IMR-90 (cell line): Measurements from ENCODE around the gene PLCB2. TPM values are rescaled to one million over a fixed set of nuclear protein-coding genes. Genes with fewer than 3 reads are reported as not detected.

Experiments used
- ATAC-seq: fragments of 200-7000 bp; cut with Tn5 transposase; 2 replicates; pipeline ENCODE4 v1.9.1; 2020; ENCODE audit warnings: low read depth, mild to moderate bottlenecking, moderate library complexity
- BruUV-seq: library from RNA; stranded (reverse); fragments of 400-500 nt; replicated peaks from 2 replicates; lab custom pipeline; 2021; lab: Mats Ljungman, UMichigan
- CTCF ChIA-PET: fragments of 300-600 bp; formaldehyde crosslinking; extraction: SDS; loops from one replicate; lab custom pipeline; 2021; ENCODE audit warnings: antibody characterized with exemption; lab: Yijun Ruan, JAX
- POLR2A ChIA-PET: fragments of 300-600 bp; sonication (Branson Sonifier 250); formaldehyde crosslinking; loops from one replicate; lab custom pipeline; 2022; ENCODE audit warnings: antibody characterized with exemption; ENCODE audit not compliant: unreplicated experiment; lab: Charles Lee
- DNase-seq: peaks from one replicate; pipeline ENCODE4 v3.0.0; 2013
- H2AFZ ChIP-seq: replicated peaks from 2 replicates; pipeline ENCODE3; 2013; ENCODE audit warnings: low read length, mild to moderate bottlenecking; ENCODE audit not compliant: poor library complexity
- H2AK5ac ChIP-seq: 2 replicates; pipeline ENCODE4 v1.6.1; 2013; ENCODE audit warnings: low read depth, low read length, inconsistent platforms
- H2AK9ac ChIP-seq: replicated peaks from 2 replicates; pipeline ENCODE3; 2013; ENCODE audit warnings: mild to moderate bottlenecking, low read depth, low read length, moderate library complexity; ENCODE audit not compliant: poor library complexity
- H2BK120ac ChIP-seq: 2 replicates; pipeline ENCODE4 v1.6.1; 2013; ENCODE audit warnings: low read depth, low read length, inconsistent platforms
- H2BK15ac ChIP-seq: 3 replicates; pipeline ENCODE4 v1.6.1; 2013; ENCODE audit warnings: low read depth, low read length, inconsistent platforms
- H2BK20ac ChIP-seq: 2 replicates; pipeline ENCODE4 v1.6.1; 2013; ENCODE audit warnings: low read depth, mild to moderate bottlenecking, inconsistent platforms, low read length, moderate library complexity
- H2BK5ac ChIP-seq: 2 replicates; pipeline ENCODE4 v1.6.1; 2013; ENCODE audit warnings: mild to moderate bottlenecking, low read depth, low read length, inconsistent platforms; ENCODE audit not compliant: poor library complexity, severe bottlenecking
- H3K14ac ChIP-seq: replicated peaks from 2 replicates; pipeline ENCODE4 v1.6.1; 2013; ENCODE audit warnings: low read depth, low read length, inconsistent platforms
- H3K18ac ChIP-seq: 2 replicates; pipeline ENCODE4 v1.6.1; 2013; ENCODE audit warnings: low read depth, low read length, control low read depth
- H3K23ac ChIP-seq: 2 replicates; pipeline ENCODE4 v1.6.1; 2013; ENCODE audit warnings: low read depth, low read length, inconsistent platforms
- H3K27ac ChIP-seq: 2 replicates; pipeline ENCODE4 v1.5.1; 2013; ENCODE audit warnings: mild to moderate bottlenecking, control low read depth, low read length; ENCODE audit not compliant: insufficient read depth
- H3K27me3 ChIP-seq: 2 replicates; pipeline ENCODE4 v1.6.1; 2013; ENCODE audit warnings: low read length; ENCODE audit not compliant: control insufficient read depth, insufficient read depth
- H3K36me3 ChIP-seq: 2 replicates; pipeline ENCODE4 v1.6.1; 2013; ENCODE audit warnings: low read length, mixed read lengths; ENCODE audit not compliant: control insufficient read depth, insufficient read depth
- H3K4ac ChIP-seq: 2 replicates; pipeline ENCODE4 v1.6.1; 2013; ENCODE audit warnings: low read depth, low read length, inconsistent platforms
- H3K4me1 ChIP-seq: 2 replicates; pipeline ENCODE4 v1.6.1; 2013; ENCODE audit warnings: low read length, mixed read lengths; ENCODE audit not compliant: control insufficient read depth, insufficient read depth
- H3K4me2 ChIP-seq: 2 replicates; pipeline ENCODE4 v1.6.1; 2013; ENCODE audit warnings: low read depth, mild to moderate bottlenecking, control low read depth, low read length, moderate library complexity
- H3K4me3 ChIP-seq: 2 replicates; pipeline ENCODE4 v1.5.1; 2013; ENCODE audit warnings: low read depth, mild to moderate bottlenecking, control low read depth, low read length, moderate library complexity; ENCODE audit not compliant: insufficient read depth
- H3K56ac ChIP-seq: 2 replicates; pipeline ENCODE4 v1.6.1; 2013; ENCODE audit warnings: low read length, inconsistent platforms; ENCODE audit not compliant: insufficient read depth; ENCODE audit errors: extremely low read depth
- H3K79me1 ChIP-seq, 2 experiments: 2 replicates each; pipeline ENCODE4 v1.6.1; 2013; ENCODE audit warnings: low read length in 2 of 2, inconsistent platforms in 1 of 2, low read depth in 1 of 2
- H3K9ac ChIP-seq: 2 replicates; pipeline ENCODE4 v1.6.1; 2013; ENCODE audit warnings: low read depth, low read length, control low read depth
- H3K9me1 ChIP-seq: 2 replicates; pipeline ENCODE4 v1.6.1; 2013; ENCODE audit warnings: low read length, inconsistent platforms; ENCODE audit not compliant: insufficient read depth
- H3K9me3 ChIP-seq: 2 replicates; pipeline ENCODE4 v1.6.1; 2013; ENCODE audit warnings: low read length; ENCODE audit not compliant: control insufficient read depth, insufficient read depth
- H4K20me1 ChIP-seq: 2 replicates; pipeline ENCODE4 v1.6.1; 2013; ENCODE audit warnings: low read length, inconsistent platforms; ENCODE audit not compliant: insufficient read depth
- H4K5ac ChIP-seq: 2 replicates; pipeline ENCODE4 v1.6.1; 2013; ENCODE audit warnings: mild to moderate bottlenecking, low read depth, low read length, control low read depth
- H4K8ac ChIP-seq, 2 experiments: 2 replicates each; pipeline ENCODE4 v1.6.1; 2013; ENCODE audit warnings: low read depth in 2 of 2, low read length in 2 of 2, control low read depth in 1 of 2, inconsistent platforms in 1 of 2
- H4K91ac ChIP-seq: 2 replicates; pipeline ENCODE4 v1.6.1; 2013; ENCODE audit warnings: low read depth, low read length, inconsistent platforms; ENCODE audit not compliant: insufficient read depth
- BHLHE40 ChIP-seq: fragments of 150-350 bp; IDR thresholded peaks from 2 replicates; pipeline ENCODE4 v1.6.1; 2016; ENCODE audit warnings: mild to moderate bottlenecking, low read depth, low read length
- CEBPB ChIP-seq: IDR thresholded peaks from 2 replicates; pipeline ENCODE4 v1.6.1; 2012; ENCODE audit warnings: low read depth, low read length, improper control_type of control experiment
- CHD1 ChIP-seq: IDR thresholded peaks from 2 replicates; pipeline ENCODE4 v1.6.1; 2012; ENCODE audit warnings: low read depth, low read length, improper control_type of control experiment
- FOS ChIP-seq: fragments of 150-350 bp; IDR thresholded peaks from 2 replicates; pipeline ENCODE4 v1.6.1; 2016; ENCODE audit warnings: low read depth, low read length
- MAFK ChIP-seq: IDR thresholded peaks from 2 replicates; pipeline ENCODE4 v1.6.1; 2012; ENCODE audit warnings: low read depth, low read length, improper control_type of control experiment
- MAZ ChIP-seq: IDR thresholded peaks from 2 replicates; pipeline ENCODE4 v1.6.1; 2012; ENCODE audit warnings: low read depth, mild to moderate bottlenecking, low read length, improper control_type of control experiment, moderate library complexity, borderline replicate concordance
- MXI1 ChIP-seq: IDR thresholded peaks from 2 replicates; pipeline ENCODE4 v1.6.1; 2012; ENCODE audit warnings: low read depth, mild to moderate bottlenecking, low read length, moderate library complexity, borderline replicate concordance
- NFE2L2 ChIP-seq: fragments of 150-350 bp; IDR thresholded peaks from 2 replicates; pipeline ENCODE4 v1.6.1; 2016; ENCODE audit warnings: low read depth, mild to moderate bottlenecking, low read length
- POLR2A ChIP-seq: IDR thresholded peaks from 2 replicates; pipeline ENCODE4 v1.6.1; 2012; ENCODE audit warnings: mild to moderate bottlenecking, low read depth, low read length
- RAD21 ChIP-seq: IDR thresholded peaks from 2 replicates; pipeline ENCODE4 v1.6.1; 2012; ENCODE audit warnings: low read length, improper control_type of control experiment
- RCOR1 ChIP-seq: IDR thresholded peaks from 2 replicates; pipeline ENCODE4 v1.6.1; 2012; ENCODE audit warnings: mild to moderate bottlenecking, low read length, improper control_type of control experiment; ENCODE audit not compliant: insufficient replicate concordance
- RFX5 ChIP-seq: IDR thresholded peaks from 2 replicates; pipeline ENCODE4 v1.8.0; 2012; ENCODE audit warnings: low read depth, mild to moderate bottlenecking, low read length, moderate library complexity
- SMC3 ChIP-seq: fragments of 150-350 bp; IDR thresholded peaks from 2 replicates; pipeline ENCODE4 v1.6.1; 2016; ENCODE audit warnings: low read depth, mild to moderate bottlenecking, antibody characterized with exemption, low read length, moderate library complexity
- WGBS, 2 experiments: methylation state at CpG; one replicate each; pipeline versions ENCODE4 v1.1.5 to v1.1.7; 2013; ENCODE audit warnings: missing lambda C conversion rate in 2 of 2; ENCODE audit not compliant: insufficient read length in 1 of 2; ENCODE audit errors: extremely low coverage in 2 of 2; 5-methylcytosine and 5-hydroxymethylcytosine counted together
- dilution Hi-C: fragments of 300-500 bp; cut with HindIII; formaldehyde crosslinking; loops from one replicate; pipeline ENCODE4 v1.14.3; 2018; ENCODE audit warnings: low sequenced_read_pairs; ENCODE audit not compliant: unreplicated experiment
- in situ Hi-C: fragments of 300-500 bp; cut with MboI; formaldehyde crosslinking; loops from 3 replicates; pipeline ENCODE4 v1.14.3; 2019; ENCODE audit warnings: low sequenced_read_pairs, inconsistent platforms, mixed read lengths
- intact Hi-C: fragments of 100-400 bp; cut with micrococcal nuclease; formaldehyde crosslinking; loops from 2 replicates; pipeline ENCODE4 v1.10.0; 2022
- polyA plus RNA-seq, 3 experiments: library from polyadenylated mRNA; depleted of rRNA; stranded (reverse); fragments of >200 nt; gene quantifications; 2 replicates each; pipeline ENCODE4 v1.2.3, GENCODE V29; 2012; ENCODE audit warnings: low replicate concordance in 1 of 3
- total RNA-seq: library from RNA; depleted of rRNA; stranded (reverse); fragments of >200 nt; gene quantifications from 2 replicates; pipeline ENCODE4 v1.2.3, GENCODE V29; 2012
- TF ChIP-seq, protein P1 (sequence below): conservative IDR thresholded peaks from 2 replicates; pipeline ENCODE4 v1.5.1; 2012; ENCODE audit warnings: mild to moderate bottlenecking, low read depth, low read length, improper control_type of control experiment
- TF ChIP-seq, protein P2 (sequence below): fragments of 150-350 bp; IDR thresholded peaks from 2 replicates; pipeline ENCODE4 v1.6.1; 2016; ENCODE audit warnings: low read depth, mild to moderate bottlenecking, low read length, moderate library complexity, borderline replicate concordance
- TF ChIP-seq, protein P3 (sequence below): fragments of 150-350 bp; IDR thresholded peaks from 2 replicates; pipeline ENCODE4 v1.6.1; 2017; ENCODE audit warnings: mild to moderate bottlenecking, antibody characterized with exemption, low read length, low read depth

Gene PLCB2
- total and polyA plus RNA-seq, 2 of the 4 experiments (the other 2 are of a cell fraction): 0.18 to 1.4 TPM

DNA sequence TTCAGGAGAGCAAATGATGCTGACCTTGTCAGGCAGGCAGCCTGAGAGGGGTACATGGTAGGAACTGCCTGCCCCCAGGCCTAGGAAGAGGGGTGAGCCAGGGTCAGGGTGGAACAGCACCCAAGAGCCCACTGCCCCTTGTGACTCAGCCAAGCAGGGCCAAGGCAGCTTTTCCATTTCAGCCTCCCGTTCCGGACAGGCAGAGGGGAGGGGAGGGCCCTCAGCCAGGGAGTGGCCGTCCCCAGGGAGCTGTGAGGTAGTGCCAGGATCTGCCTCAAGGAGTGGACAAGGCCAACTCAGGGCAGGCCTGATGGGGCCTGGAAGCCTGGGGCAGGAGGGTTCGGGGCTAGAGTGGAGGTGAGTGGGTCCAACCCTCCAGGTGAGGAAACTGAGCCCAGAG is 19.8 kb downstream of the PLCB2 start:
- Histone ChIP-seq H3K27me3 (peaks cover 57% of the 10 kb centered on the region), H2AK5ac (no peak overlapping the region), H4K5ac (no peak overlapping the region), H2BK15ac (no peak overlapping the region), H3K56ac (no peak overlapping the region), H4K91ac (no peak overlapping the region), H3K9me1 (no peaks in the 10 kb centered on the region), H3K27ac (no peak overlapping the region), H3K79me1 (no peaks in the 10 kb centered on the region), H3K18ac (no peak overlapping the region), H3K14ac (no peak overlapping the region), H2BK20ac (no peak overlapping the region), H3K4me2 (no peak overlapping the region), H3K23ac (no peak overlapping the region), H2AK9ac (no peak overlapping the region), H3K4ac (no peak overlapping the region), H3K4me1 (peaks cover 5% of the 10 kb centered on the region), H2BK120ac (no peak overlapping the region), H3K9ac (no peak overlapping the region), H3K4me3 (no peak overlapping the region), H4K20me1 (no peaks in the 10 kb centered on the region), H4K8ac (no peak overlapping the region), H3K9me3 (no peaks in the 10 kb centered on the region), H2AFZ (no peak overlapping the region), H2BK5ac (no peak overlapping the region), H3K36me3 (no peaks in the 10 kb centered on the region)
- ChIA-PET POLR2A (no interaction called here), CTCF (no interaction called here)
- in situ Hi-C loops (no loop called here), intact Hi-C loops (no loop called here), dilution Hi-C loops (no loop called here)
- 80% methylated on average over 3 of the region's 4 CpGs; no CpG with 5 or more reads in 1 of the 2 experiments for WGBS, 2 experiments
- TF ChIP-seq FOS: no peak
- no peak for TF ChIP-seq NFE2L2
- TF ChIP-seq, protein P1, sequence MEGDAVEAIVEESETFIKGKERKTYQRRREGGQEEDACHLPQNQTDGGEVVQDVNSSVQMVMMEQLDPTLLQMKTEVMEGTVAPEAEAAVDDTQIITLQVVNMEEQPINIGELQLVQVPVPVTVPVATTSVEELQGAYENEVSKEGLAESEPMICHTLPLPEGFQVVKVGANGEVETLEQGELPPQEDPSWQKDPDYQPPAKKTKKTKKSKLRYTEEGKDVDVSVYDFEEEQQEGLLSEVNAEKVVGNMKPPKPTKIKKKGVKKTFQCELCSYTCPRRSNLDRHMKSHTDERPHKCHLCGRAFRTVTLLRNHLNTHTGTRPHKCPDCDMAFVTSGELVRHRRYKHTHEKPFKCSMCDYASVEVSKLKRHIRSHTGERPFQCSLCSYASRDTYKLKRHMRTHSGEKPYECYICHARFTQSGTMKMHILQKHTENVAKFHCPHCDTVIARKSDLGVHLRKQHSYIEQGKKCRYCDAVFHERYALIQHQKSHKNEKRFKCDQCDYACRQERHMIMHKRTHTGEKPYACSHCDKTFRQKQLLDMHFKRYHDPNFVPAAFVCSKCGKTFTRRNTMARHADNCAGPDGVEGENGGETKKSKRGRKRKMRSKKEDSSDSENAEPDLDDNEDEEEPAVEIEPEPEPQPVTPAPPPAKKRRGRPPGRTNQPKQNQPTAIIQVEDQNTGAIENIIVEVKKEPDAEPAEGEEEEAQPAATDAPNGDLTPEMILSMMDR: no peak
- TF ChIP-seq, protein P2, sequence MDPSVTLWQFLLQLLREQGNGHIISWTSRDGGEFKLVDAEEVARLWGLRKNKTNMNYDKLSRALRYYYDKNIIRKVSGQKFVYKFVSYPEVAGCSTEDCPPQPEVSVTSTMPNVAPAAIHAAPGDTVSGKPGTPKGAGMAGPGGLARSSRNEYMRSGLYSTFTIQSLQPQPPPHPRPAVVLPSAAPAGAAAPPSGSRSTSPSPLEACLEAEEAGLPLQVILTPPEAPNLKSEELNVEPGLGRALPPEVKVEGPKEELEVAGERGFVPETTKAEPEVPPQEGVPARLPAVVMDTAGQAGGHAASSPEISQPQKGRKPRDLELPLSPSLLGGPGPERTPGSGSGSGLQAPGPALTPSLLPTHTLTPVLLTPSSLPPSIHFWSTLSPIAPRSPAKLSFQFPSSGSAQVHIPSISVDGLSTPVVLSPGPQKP: no peak
- TF ChIP-seq, protein P3, sequence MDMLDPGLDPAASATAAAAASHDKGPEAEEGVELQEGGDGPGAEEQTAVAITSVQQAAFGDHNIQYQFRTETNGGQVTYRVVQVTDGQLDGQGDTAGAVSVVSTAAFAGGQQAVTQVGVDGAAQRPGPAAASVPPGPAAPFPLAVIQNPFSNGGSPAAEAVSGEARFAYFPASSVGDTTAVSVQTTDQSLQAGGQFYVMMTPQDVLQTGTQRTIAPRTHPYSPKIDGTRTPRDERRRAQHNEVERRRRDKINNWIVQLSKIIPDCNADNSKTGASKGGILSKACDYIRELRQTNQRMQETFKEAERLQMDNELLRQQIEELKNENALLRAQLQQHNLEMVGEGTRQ: no peak
- no peak for TF ChIP-seq MAFK
- no peak for TF ChIP-seq MAZ
- no peak for TF ChIP-seq BHLHE40
- TF ChIP-seq CEBPB: no peak
- no peak for TF ChIP-seq CHD1
- TF ChIP-seq SMC3: no peak
- TF ChIP-seq POLR2A: no peak
- no peak for TF ChIP-seq RCOR1
- TF ChIP-seq MXI1: no peak
- TF ChIP-seq RAD21: no peak
- TF ChIP-seq RFX5: no peak
- DNase-seq: no peak
- no TSS peak for BruUV-seq
- no peak for ATAC-seq
